Measurements from ENCODE around the gene LPP.

The LPP gene

GRCh38 chr3:188299068-188299467 lies 145.1 kb downstream of the LPP start:
- no peak for DNase-seq (ENCODE audit: low spot score)

- DNase-seq (ENCODE audit: low spot score), result no peak
These were observed 145.8 kb downstream of the LPP start for GRCh38 chr3:188299708-188300107.

GRCh38 chr3:188301147-188301546 lies 147.2 kb downstream of the LPP start:
- DNase-seq (ENCODE audit: low spot score), result no peak

- DNase-seq (ENCODE audit: low spot score), result no peak
These were observed 149.4 kb downstream of the LPP start for GRCh38 chr3:188303286-188303799.

GRCh38 chr3:188303823-188304222 lies 149.9 kb downstream of the LPP start:
- DNase-seq (ENCODE audit: low spot score), result no peak

GRCh38 chr3:188304501-188304900 lies 150.5 kb downstream of the LPP start:
- DNase-seq (ENCODE audit: low spot score), result no peak

GRCh38 chr3:188305220-188305619 lies 151.3 kb downstream of the LPP start:
- DNase-seq (ENCODE audit: low spot score), result no peak

- DNase-seq (ENCODE audit: low spot score), result no peak
These were observed 152.6 kb downstream of the LPP start for GRCh38 chr3:188306435-188307005.

- DNase-seq (ENCODE audit: low spot score), result no peak
These were observed 155.7 kb downstream of the LPP start for GRCh38 chr3:188309437-188310269.

- DNase-seq (ENCODE audit: low spot score), result no peak
These were observed 156.3 kb downstream of the LPP start for GRCh38 chr3:188310270-188310710.

- DNase-seq (ENCODE audit: low spot score), result no peak
These were observed 161.6 kb downstream of the LPP start for GRCh38 chr3:188315553-188315952.

GRCh38 chr3:188316021-188316722 lies 162.2 kb downstream of the LPP start:
- no peak for DNase-seq (ENCODE audit: low spot score)

- no peak for DNase-seq (ENCODE audit: low spot score)
These were observed 162.7 kb downstream of the LPP start for GRCh38 chr3:188316723-188317070.

- DNase-seq (ENCODE audit: low spot score), result no peak
These were observed 165.6 kb downstream of the LPP start for GRCh38 chr3:188319569-188319968.

- DNase-seq (ENCODE audit: low spot score), result peak; percentile 43
These were observed 166.8 kb downstream of the LPP start for GRCh38 chr3:188320757-188321156.

- no peak for DNase-seq (ENCODE audit: low spot score)
These were observed 167.3 kb downstream of the LPP start for GRCh38 chr3:188321258-188321657.

- DNase-seq (ENCODE audit: low spot score), result no peak
These were observed 168.4 kb downstream of the LPP start for GRCh38 chr3:188322135-188322887.

- no peak for DNase-seq (ENCODE audit: low spot score)
These were observed 169.3 kb downstream of the LPP start for GRCh38 chr3:188323067-188323842.

GRCh38 chr3:188326111-188326510 lies 172.2 kb downstream of the LPP start:
- DNase-seq (ENCODE audit: low spot score), result no peak

GRCh38 chr3:188326968-188327367 lies 173.0 kb downstream of the LPP start:
- DNase-seq (ENCODE audit: low spot score), result no peak

- no peak for DNase-seq (ENCODE audit: low spot score)
These were observed 173.5 kb downstream of the LPP start for GRCh38 chr3:188327433-188327832.

Measured in hepatic stellate cell (primary cell).